Trophoblast cell (in vitro differentiated cells and primary cell): ENCODE measurements around the gene SLC7A6.

Source experiments
- DNase-seq, 2 donors: peaks; one replicate each; pipeline ENCODE4 v3.0.0-alpha.2; 2016
- H2AFZ ChIP-seq: 2 replicates; pipeline ENCODE4 v1.6.1; 2013; ENCODE audit warnings: low read length, moderate library complexity, mild to moderate bottlenecking; ENCODE audit not compliant: insufficient read depth, poor library complexity
- H2AK5ac ChIP-seq: 2 replicates; pipeline ENCODE4 v1.6.1; 2013; ENCODE audit warnings: mild to moderate bottlenecking, low read length
- H2BK120ac ChIP-seq: 2 replicates; pipeline ENCODE4 v1.6.1; 2013; ENCODE audit warnings: low read length, mild to moderate bottlenecking, moderate library complexity; ENCODE audit not compliant: insufficient read depth, poor library complexity
- H2BK12ac ChIP-seq: 2 replicates; pipeline ENCODE4 v1.6.1; 2013; ENCODE audit warnings: mild to moderate bottlenecking, low read length, moderate library complexity
- H2BK5ac ChIP-seq: 2 replicates; pipeline ENCODE4 v1.6.1; 2013; ENCODE audit warnings: low read length, low read depth, moderate library complexity, mild to moderate bottlenecking; ENCODE audit not compliant: poor library complexity
- H3K14ac ChIP-seq: 2 replicates; pipeline ENCODE4 v1.6.1; 2013; ENCODE audit warnings: mild to moderate bottlenecking, low read length
- H3K18ac ChIP-seq: 2 replicates; pipeline ENCODE4 v1.6.1; 2013; ENCODE audit warnings: mild to moderate bottlenecking, low read length
- H3K23ac ChIP-seq: 2 replicates; pipeline ENCODE4 v1.6.1; 2013; ENCODE audit warnings: low read length
- H3K27ac ChIP-seq: 2 replicates; pipeline ENCODE4 v1.5.1; 2013; ENCODE audit warnings: low read depth, mild to moderate bottlenecking, inconsistent platforms, low read length, moderate library complexity
- H3K27me3 ChIP-seq: 2 replicates; pipeline ENCODE4 v1.6.1; 2013; ENCODE audit warnings: inconsistent platforms, mild to moderate bottlenecking, low read length, moderate library complexity; ENCODE audit not compliant: insufficient read depth
- H3K36me3 ChIP-seq, 2 experiments: 1 replicate in 1 of 2; 2 replicates in 1 of 2; pipeline ENCODE4 v1.6.1; 2013; ENCODE audit warnings: low read length in 2 of 2, mild to moderate bottlenecking in 2 of 2, moderate library complexity in 1 of 2; ENCODE audit not compliant: insufficient read depth in 2 of 2, control insufficient read depth in 1 of 2
- H3K4ac ChIP-seq: 2 replicates; pipeline ENCODE4 v1.6.1; 2013; ENCODE audit warnings: low read depth, mild to moderate bottlenecking, low read length, moderate library complexity
- H3K4me1 ChIP-seq, 2 experiments: 1 replicate in 1 of 2; 2 replicates in 1 of 2; pipeline ENCODE4 v1.6.1; 2013; ENCODE audit warnings: low read length in 2 of 2, mild to moderate bottlenecking in 2 of 2, moderate library complexity in 1 of 2; ENCODE audit not compliant: insufficient read depth in 2 of 2, control insufficient read depth in 1 of 2
- H3K4me2 ChIP-seq: 2 replicates; pipeline ENCODE4 v1.6.1; 2013; ENCODE audit warnings: inconsistent platforms, mild to moderate bottlenecking, low read length, moderate library complexity
- H3K4me3 ChIP-seq: 2 replicates; pipeline ENCODE4 v1.5.1; 2013; ENCODE audit warnings: mild to moderate bottlenecking, low read depth, low read length, inconsistent platforms
- H3K79me1 ChIP-seq: one replicate; pipeline ENCODE4 v1.6.1; 2013; ENCODE audit warnings: low read length
- H3K79me2 ChIP-seq: 2 replicates; pipeline ENCODE4 v1.6.1; 2013; ENCODE audit warnings: low read length, mild to moderate bottlenecking; ENCODE audit not compliant: control insufficient read depth, insufficient read depth, poor library complexity
- H3K9ac ChIP-seq: 2 replicates; pipeline ENCODE4 v1.6.1; 2013; ENCODE audit warnings: mild to moderate bottlenecking, low read length
- H3K9me3 ChIP-seq: 2 replicates; pipeline ENCODE4 v1.6.1; 2013; ENCODE audit warnings: low read depth, mild to moderate bottlenecking, control low read depth, inconsistent platforms, low read length; ENCODE audit not compliant: insufficient read depth
- H4K12ac ChIP-seq: 2 replicates; pipeline ENCODE4 v1.6.1; 2013; ENCODE audit warnings: low read depth, mild to moderate bottlenecking, low read length, moderate library complexity
- H4K8ac ChIP-seq: 2 replicates; pipeline ENCODE4 v1.6.1; 2013; ENCODE audit warnings: low read depth, mild to moderate bottlenecking, low read length, moderate library complexity
- H4K91ac ChIP-seq: one replicate; pipeline ENCODE4 v1.6.1; 2013; ENCODE audit warnings: low read depth, mild to moderate bottlenecking, low read length, moderate library complexity
- WGBS: extraction: QIAGEN DNeasy Blood & Tissue Kit; methylation state at CpG from one replicate; pipeline ENCODE4 v1.1.7; 2013; ENCODE audit warnings: missing lambda C conversion rate; ENCODE audit not compliant: insufficient read length, insufficient coverage; ENCODE audit errors: extremely low coverage; 5-methylcytosine and 5-hydroxymethylcytosine counted together

SLC7A6 gene

DNA sequence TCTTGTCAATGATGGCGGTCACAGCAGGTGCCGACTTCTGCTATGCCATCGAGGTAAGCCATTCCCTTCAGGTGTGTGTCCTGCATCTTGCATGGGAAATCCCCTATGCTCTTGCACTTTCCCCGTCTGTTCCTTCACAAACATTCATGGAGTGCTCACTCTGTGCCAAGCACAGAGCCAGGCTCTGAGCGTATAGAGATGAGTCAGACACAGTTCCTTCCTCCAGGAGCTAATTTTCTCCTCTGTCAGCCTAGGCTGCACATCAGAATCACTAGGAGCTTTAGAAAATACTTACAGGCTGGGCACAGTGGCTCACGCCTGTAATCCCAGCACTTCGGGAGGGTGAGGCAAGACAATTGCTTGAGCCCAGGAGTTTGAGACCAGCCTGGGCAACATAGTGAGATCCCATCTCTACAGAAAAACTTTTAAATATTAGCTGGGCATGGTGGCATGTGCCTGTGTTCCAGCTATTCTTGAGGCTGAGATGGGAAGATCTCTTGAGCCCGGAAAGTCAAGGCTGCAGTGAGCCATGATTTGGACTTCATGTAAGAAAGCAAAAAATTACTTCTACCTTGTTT lies 60.5 kb downstream of the SLC7A6 start:
- no peak overlapping the region for H2BK120ac ChIP-seq
- peaks cover 9 to 18% of the 10 kb centered on the region in 2 experiments for H3K4me1 ChIP-seq
- no peak overlapping the region for H3K18ac ChIP-seq
- no peaks in the 10 kb centered on the region for H3K27me3 ChIP-seq
- H3K27ac ChIP-seq: no peak overlapping the region
- H2BK12ac ChIP-seq: no peak overlapping the region
- H3K9me3 ChIP-seq: peaks cover 3% of the 10 kb centered on the region
- no peak overlapping the region for H3K14ac ChIP-seq
- no peak overlapping the region for H3K4ac ChIP-seq
- H4K8ac ChIP-seq: no peak overlapping the region
- WGBS: no CpG with 5 or more reads among the region's 8 CpGs
- H3K23ac ChIP-seq: no peak overlapping the region
- peaks cover 5% of the 10 kb centered on the region for H3K79me1 ChIP-seq
- peaks cover 25 to 27% of the 10 kb centered on the region in 2 experiments for H3K36me3 ChIP-seq
- H4K91ac ChIP-seq: no peak overlapping the region
- H4K12ac ChIP-seq: no peak overlapping the region
- no peak overlapping the region for H3K4me2 ChIP-seq
- H3K9ac ChIP-seq: no peak overlapping the region
- no peak for DNase-seq
- H3K79me2 ChIP-seq: no peaks in the 10 kb centered on the region
- no peak overlapping the region for H2BK5ac ChIP-seq
- no peak overlapping the region for H2AK5ac ChIP-seq
- H2AFZ ChIP-seq: no peak overlapping the region
- H3K4me3 ChIP-seq: no peak overlapping the region

DNA sequence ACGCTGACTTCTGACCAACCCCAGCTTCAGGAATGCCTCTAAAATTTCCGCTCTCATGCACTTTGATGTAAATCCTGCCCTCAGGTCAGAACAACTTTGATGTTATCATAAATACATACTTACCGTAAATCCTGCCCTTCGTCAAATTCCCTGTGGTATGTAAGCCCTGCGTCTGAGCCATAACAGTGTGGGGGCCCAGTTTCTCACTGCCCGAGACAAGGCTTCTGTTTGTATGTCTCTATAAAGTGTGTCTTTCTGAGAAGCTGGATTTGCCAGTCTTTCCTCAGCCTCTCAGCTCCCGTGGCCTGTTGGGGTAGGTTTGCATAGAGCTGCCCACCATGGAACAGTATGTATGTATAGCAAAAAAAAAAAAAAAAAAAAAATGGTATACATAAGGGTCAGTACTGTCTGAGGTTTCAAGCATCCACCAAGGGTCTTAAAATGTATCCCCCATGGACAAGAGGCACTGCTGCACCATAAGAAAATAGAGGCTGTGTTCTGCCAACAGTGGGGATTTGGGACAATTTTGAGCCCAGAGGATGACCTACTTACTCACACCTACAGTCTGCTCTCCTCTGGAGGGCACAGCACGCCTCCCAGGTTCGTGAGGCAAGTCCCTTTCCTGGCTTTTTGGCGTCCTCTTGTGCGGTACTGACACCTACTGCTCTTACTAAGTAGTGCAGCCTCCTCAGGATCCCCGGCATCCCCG lies 64.0 kb downstream of the SLC7A6 start:
- Histone ChIP-seq H3K79me1 (peaks cover 10% of the 10 kb centered on the region), H3K27ac (peak overlapping the region; percentile 94), H3K9me3 (no peaks in the 10 kb centered on the region), H2AK5ac (no peak overlapping the region), H3K18ac (no peak overlapping the region), H3K79me2 (no peaks in the 10 kb centered on the region), H3K14ac (no peak overlapping the region), H2BK120ac (no peak overlapping the region), H3K36me3 (peaks cover 17 to 18% of the 10 kb centered on the region in 2 experiments), H4K8ac (no peak overlapping the region), H3K27me3 (no peaks in the 10 kb centered on the region), H3K4me3 (no peak overlapping the region), H4K12ac (no peak overlapping the region), H3K4me1 (peaks cover 22 to 29% of the 10 kb centered on the region in 2 experiments), H2BK5ac (peak overlapping the region; percentile 61), H3K4ac (no peak overlapping the region), H3K23ac (no peak overlapping the region), H2AFZ (no peak overlapping the region), H2BK12ac (no peak overlapping the region), H3K9ac (no peak overlapping the region), H3K4me2 (peak overlapping the region; percentile 59), H4K91ac (peak overlapping the region; percentile 66)
- WGBS: no CpG with 5 or more reads among the region's 13 CpGs
- peak; percentile 91 to 99 for DNase-seq

DNA sequence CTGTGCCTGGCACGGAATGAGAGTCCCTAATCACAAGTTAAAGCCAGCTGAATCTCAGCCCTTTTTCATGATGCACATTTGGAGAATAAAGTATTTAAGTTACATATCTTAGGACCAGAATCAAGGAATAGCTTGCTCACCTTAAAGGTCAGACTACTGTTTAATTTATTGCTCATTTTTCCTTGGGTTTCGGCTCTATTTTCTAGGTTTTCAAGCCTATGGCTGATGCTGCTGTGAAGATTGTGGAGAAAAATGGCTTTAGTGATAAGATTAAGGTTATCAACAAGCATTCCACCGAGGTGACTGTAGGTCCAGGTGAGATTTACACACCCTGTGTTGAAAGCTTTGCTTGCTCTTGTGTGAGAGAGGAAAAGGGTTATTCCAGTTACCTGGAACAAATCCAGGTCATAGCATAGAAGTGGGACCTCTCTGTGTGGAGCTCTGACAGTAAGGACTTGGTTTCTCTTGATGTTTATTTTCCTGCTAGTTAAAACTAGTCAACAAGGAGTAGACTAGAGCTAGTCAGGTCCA lies 64.6 kb downstream of the SLC7A6 start:
- no peak overlapping the region for H3K9ac ChIP-seq
- no peaks in the 10 kb centered on the region for H3K79me2 ChIP-seq
- H3K4me1 ChIP-seq: peaks cover 24 to 30% of the 10 kb centered on the region in 2 experiments
- no peaks in the 10 kb centered on the region for H3K9me3 ChIP-seq
- peak overlapping the region; percentile 66 for H4K91ac ChIP-seq
- no peak overlapping the region for H2BK120ac ChIP-seq
- no peak overlapping the region for H2AFZ ChIP-seq
- H4K8ac ChIP-seq: no peak overlapping the region
- no CpG with 5 or more reads among the region's 3 CpGs for WGBS
- no peaks in the 10 kb centered on the region for H3K27me3 ChIP-seq
- H3K79me1 ChIP-seq: peaks cover 10% of the 10 kb centered on the region
- H2BK5ac ChIP-seq: no peak overlapping the region
- no peak overlapping the region for H3K18ac ChIP-seq
- peak; percentile 64 to 76 for DNase-seq
- H3K14ac ChIP-seq: no peak overlapping the region
- no peak overlapping the region for H3K23ac ChIP-seq
- no peak overlapping the region for H2BK12ac ChIP-seq
- peaks cover 16 to 17% of the 10 kb centered on the region in 2 experiments for H3K36me3 ChIP-seq
- no peak overlapping the region for H3K4me3 ChIP-seq
- no peak overlapping the region for H4K12ac ChIP-seq
- H3K4ac ChIP-seq: no peak overlapping the region
- H2AK5ac ChIP-seq: no peak overlapping the region
- no peak overlapping the region for H3K27ac ChIP-seq
- no peak overlapping the region for H3K4me2 ChIP-seq

DNA sequence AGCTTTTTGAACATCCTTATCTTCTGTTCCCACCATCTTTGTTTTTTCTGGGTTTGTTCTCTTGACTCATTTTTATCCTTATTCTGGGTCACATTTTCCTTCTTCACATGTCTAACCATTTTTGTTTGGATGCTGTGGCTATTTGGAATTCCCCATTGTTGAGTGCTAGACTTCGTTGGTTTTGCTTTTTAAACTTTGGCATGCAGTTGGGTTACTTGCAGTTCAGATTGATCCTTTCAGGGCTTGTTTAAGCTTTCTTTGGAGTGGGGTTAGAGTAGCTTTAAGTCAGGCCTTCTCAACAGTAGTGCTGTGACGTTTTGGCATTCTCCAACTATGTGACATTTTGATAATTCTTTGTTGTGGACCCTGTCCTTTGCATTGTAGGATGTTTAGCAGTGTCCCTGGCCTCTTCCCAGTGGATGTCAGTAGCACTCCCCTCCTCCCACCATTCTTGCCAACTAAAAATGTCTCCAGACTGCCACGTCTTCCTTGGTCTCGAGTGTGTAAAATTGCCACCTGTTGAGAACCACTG lies 67.6 kb downstream of the SLC7A6 start:
- Histone ChIP-seq H4K8ac (peak overlapping the region; percentile 3), H3K27me3 (no peaks in the 10 kb centered on the region), H3K9ac (no peak overlapping the region), H3K14ac (no peak overlapping the region), H3K23ac (no peak overlapping the region), H3K9me3 (no peaks in the 10 kb centered on the region), H3K4me3 (no peak overlapping the region), H3K18ac (no peak overlapping the region), H3K27ac (peak overlapping the region; percentile 82), H4K12ac (no peak overlapping the region), H3K36me3 (peaks cover 3% of the 10 kb centered on the region in 2 experiments), H3K79me1 (peaks cover 10% of the 10 kb centered on the region), H2BK5ac (peak overlapping the region; percentile 5), H2AFZ (no peak overlapping the region), H3K4ac (no peak overlapping the region), H3K4me1 (peaks cover 21 to 26% of the 10 kb centered on the region in 2 experiments), H3K4me2 (peak overlapping the region; percentile 46), H2BK120ac (no peak overlapping the region), H4K91ac (peak overlapping the region; percentile 21), H3K79me2 (no peaks in the 10 kb centered on the region), H2AK5ac (no peak overlapping the region), H2BK12ac (no peak overlapping the region)
- WGBS: no CpG with 5 or more reads among the region's 4 CpGs
- peak in 1 of 2 donors; percentile 59 for DNase-seq
